Brain microvascular endothelial cell (primary cell): ENCODE data around the gene SMIM11.

Experiments
- DNase-seq: peaks from one replicate; pipeline ENCODE4 v3.0.0-alpha.2; 2020
- H3K27ac ChIP-seq: fragments of 250-450 bp; sonication (Bioruptor Pico); 2 replicates; pipeline ENCODE4 v1.5.1; 2020; ENCODE audit warnings: mild to moderate bottlenecking, moderate library complexity
- H3K27me3 ChIP-seq: fragments of 250-450 bp; sonication (Bioruptor Pico); replicated peaks from 2 replicates; pipeline ENCODE4 v1.5.1; 2020; ENCODE audit warnings: mild to moderate bottlenecking
- H3K36me3 ChIP-seq: fragments of 250-450 bp; sonication (Bioruptor Pico); replicated peaks from 2 replicates; pipeline ENCODE4 v1.5.1; 2020; ENCODE audit warnings: mild to moderate bottlenecking
- H3K4me3 ChIP-seq: 2 replicates; pipeline ENCODE4 v1.5.1; 2011; ENCODE audit warnings: low read depth, mild to moderate bottlenecking, control low read depth, low read length, moderate library complexity
- CTCF ChIP-seq: IDR thresholded peaks from 2 replicates; pipeline ENCODE4 v1.5.1; 2011; ENCODE audit warnings: low read depth, mild to moderate bottlenecking, moderate library complexity, low read length, control low read depth, inconsistent platforms; ENCODE audit errors: missing control alignments
- in situ Hi-C: cut with HindIII; loops from 2 replicates; pipeline ENCODE4 v1.10.0; 2017; ENCODE audit warnings: low sequenced_read_pairs, low pct_ligation_motif_present

Gene SMIM11

GRCh38 chr21:34335316-34335715 lies 40.0 kb upstream of the SMIM11 start:
- DNase-seq, result no peak
- no peaks in the 10 kb centered on the region for H3K36me3 ChIP-seq
- no peak overlapping the region for H3K27ac ChIP-seq
- H3K27me3 ChIP-seq, result no peaks in the 10 kb centered on the region
- no peak overlapping the region for H3K4me3 ChIP-seq
- no peak for TF ChIP-seq CTCF
- in situ Hi-C loops, result no loop called here

DNA sequence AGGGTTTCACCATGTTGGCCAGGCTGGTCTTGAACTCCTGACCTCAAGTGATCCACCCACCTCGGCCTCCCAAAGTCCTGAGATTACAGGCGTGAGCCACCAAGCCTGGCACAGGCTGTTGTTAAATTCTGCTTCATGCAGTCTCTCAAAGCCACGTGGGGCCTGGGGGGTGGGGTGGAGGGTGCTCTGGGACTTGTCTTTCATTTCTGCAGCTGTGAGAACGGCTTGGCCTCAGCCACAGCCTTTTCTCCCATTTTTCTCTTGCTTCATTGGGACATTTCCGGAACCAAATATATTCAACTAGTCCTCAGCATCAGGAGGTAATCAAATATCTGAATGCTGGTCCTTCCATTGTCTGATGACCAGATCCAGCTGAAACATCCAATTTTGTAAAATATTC lies 39.1 kb upstream of the SMIM11 start:
- Histone ChIP-seq H3K27me3 (no peaks in the 10 kb centered on the region), H3K27ac (no peak overlapping the region), H3K4me3 (no peak overlapping the region), H3K36me3 (no peaks in the 10 kb centered on the region)
- no peak for TF ChIP-seq CTCF
- no peak for DNase-seq
- in situ Hi-C loops, result no loop called here

GRCh38 chr21:34336756-34337391 lies 38.4 kb upstream of the SMIM11 start:
- Histone ChIP-seq H3K36me3 (no peaks in the 10 kb centered on the region), H3K27ac (no peak overlapping the region), H3K27me3 (no peaks in the 10 kb centered on the region), H3K4me3 (no peak overlapping the region)
- in situ Hi-C loops, result no loop called here
- peak; percentile 56 for DNase-seq
- no peak for TF ChIP-seq CTCF

DNA sequence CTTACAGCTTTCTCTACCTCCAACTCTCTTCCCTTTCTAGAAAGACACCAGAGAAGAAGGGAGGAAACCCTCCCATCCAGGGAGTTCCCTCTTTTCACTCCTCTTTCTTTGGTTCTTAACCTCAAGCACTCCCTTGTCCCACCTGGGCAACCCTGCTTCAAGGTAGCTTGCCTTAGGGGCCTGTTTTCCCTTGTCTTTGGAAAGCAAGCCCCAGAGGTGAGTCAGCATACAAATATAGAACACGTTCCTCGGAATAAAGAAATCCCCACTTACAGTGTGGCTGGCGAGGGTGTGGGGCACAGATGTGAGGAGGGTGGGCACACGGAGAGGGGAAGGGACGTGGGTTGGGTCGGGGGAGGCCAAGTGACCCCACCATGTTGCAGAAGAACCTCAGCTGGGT lies 37.6 kb upstream of the SMIM11 start:
- no peak overlapping the region for H3K4me3 ChIP-seq
- in situ Hi-C loops, result no loop called here

DNA sequence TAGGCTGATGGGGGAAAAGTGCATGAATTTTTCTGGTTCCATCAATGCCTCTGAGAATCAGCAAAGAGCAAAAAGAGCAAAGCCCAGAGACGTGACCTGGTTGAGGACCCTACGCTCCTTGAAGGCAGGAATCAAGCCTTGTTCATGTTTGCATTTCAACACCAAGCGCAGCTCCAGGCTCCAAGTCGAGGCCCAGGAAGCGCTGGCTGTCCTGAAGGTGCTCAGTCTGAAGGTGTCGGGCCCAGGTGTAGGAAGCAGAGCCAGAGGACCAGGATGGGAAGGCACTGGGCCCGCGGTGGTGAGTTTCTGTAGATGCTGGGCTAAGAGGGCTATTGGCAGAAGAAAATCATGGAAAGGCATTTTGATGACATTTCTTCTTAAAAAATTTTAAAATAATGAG lies 37.1 kb upstream of the SMIM11 start:
- no peak for TF ChIP-seq CTCF
- no peak overlapping the region for H3K4me3 ChIP-seq
- no peaks in the 10 kb centered on the region for H3K27me3 ChIP-seq
- no peak for DNase-seq
- no peak overlapping the region for H3K27ac ChIP-seq
- in situ Hi-C loops, result no loop called here
- H3K36me3 ChIP-seq, result no peaks in the 10 kb centered on the region

More for the DNA sequence above, 37.6 kb upstream of the SMIM11 start:
- Histone ChIP-seq H3K36me3 (no peaks in the 10 kb centered on the region), H3K27ac (no peak overlapping the region), H3K27me3 (no peaks in the 10 kb centered on the region)
- DNase-seq, result no peak
- no peak for TF ChIP-seq CTCF

- no peaks in the 10 kb centered on the region for H3K27me3 ChIP-seq
- H3K27ac ChIP-seq, result no peak overlapping the region
- in situ Hi-C loops, result no loop called here
- H3K36me3 ChIP-seq, result no peaks in the 10 kb centered on the region
- no peak for DNase-seq
- no peak overlapping the region for H3K4me3 ChIP-seq
- TF ChIP-seq CTCF, result no peak
Observed at GRCh38 chr21:34340061-34340460, 35.2 kb upstream of the SMIM11 start.
